WTC11 (cell line): ENCODE data around the gene CD1B.

Experiments used
- CREB1 ChIP-seq: sonication (generic); formaldehyde crosslinking; IDR thresholded peaks from 2 replicates; pipeline ENCODE4 v1.8.0; 2023; ENCODE audit warnings: mild to moderate bottlenecking, missing genetic modification reagents
- CTCF ChIP-seq: fragments of 200-600 bp; IDR thresholded peaks from 2 replicates; pipeline ENCODE4 v1.8.0; 2022; ENCODE audit warnings: antibody characterized with exemption

- TF ChIP-seq CREB1 (CRISPR knock-in tag) (no peak), CTCF (no peak)
These were observed 40.0 kb upstream of the CD1B start for GRCh38 chr1:158371188-158371953.
